Parathyroid adenoma (tissue), 2 donors: ENCODE measurements around the gene DNAH3.

Experiments
- H2AFZ ChIP-seq: fragments of 300-600 bp; sonication (generic); one replicate; pipeline ENCODE4 v1.7.0; 2017; ENCODE audit warnings: antibody characterized with exemption, mild to moderate bottlenecking
- H3K27ac ChIP-seq: fragments of 300-600 bp; sonication (generic); one replicate; pipeline ENCODE4 v1.7.0; 2017
- H3K27me3 ChIP-seq: fragments of 300-600 bp; sonication (generic); one replicate; pipeline ENCODE4 v1.7.0; 2017; ENCODE audit warnings: low read length; ENCODE audit not compliant: control insufficient read depth, insufficient read depth
- H3K36me3 ChIP-seq: fragments of 300-600 bp; sonication (generic); one replicate; pipeline ENCODE4 v1.7.0; 2017; ENCODE audit warnings: low read length; ENCODE audit not compliant: control insufficient read depth, insufficient read depth
- H3K4me1 ChIP-seq: fragments of 300-600 bp; sonication (generic); one replicate; pipeline ENCODE4 v1.7.0; 2017; ENCODE audit warnings: control low read depth
- H3K4me2 ChIP-seq: fragments of 300-600 bp; sonication (generic); one replicate; pipeline ENCODE4 v1.7.0; 2017; ENCODE audit warnings: low read length
- H3K4me3 ChIP-seq: fragments of 300-600 bp; sonication (generic); one replicate; pipeline ENCODE4 v1.7.0; 2017; ENCODE audit warnings: low read depth, low read length
- H3K79me2 ChIP-seq: fragments of 300-600 bp; sonication (generic); one replicate; pipeline ENCODE4 v1.7.0; 2017; ENCODE audit warnings: control low read depth
- H3K9ac ChIP-seq: fragments of 300-600 bp; sonication (generic); one replicate; pipeline ENCODE4 v1.7.0; 2017; ENCODE audit warnings: mild to moderate bottlenecking
- H3K9me3 ChIP-seq: fragments of 300-600 bp; sonication (generic); one replicate; pipeline ENCODE4 v1.7.0; 2017; ENCODE audit warnings: low read length; ENCODE audit not compliant: control insufficient read depth
- CTCF ChIP-seq: fragments of 300-600 bp; sonication (generic); IDR thresholded peaks from one replicate; pipeline ENCODE4 v1.7.0; 2017; ENCODE audit warnings: antibody characterized with exemption, mild to moderate bottlenecking
- donor health status: primary hyperparathyroidism.

DNAH3 gene

GRCh38 chr16:20902426-20902825 is 248.2 kb downstream of the DNAH3 start:
- H3K4me1 ChIP-seq = peaks cover 35% of the 10 kb centered on the region
- TF ChIP-seq CTCF = no peak
- peak overlapping the region; percentile 96 for H3K27ac ChIP-seq

GRCh38 chr16:20901436-20902112 is 249.1 kb downstream of the DNAH3 start:
- H3K4me1 ChIP-seq = peaks cover 41% of the 10 kb centered on the region

More at GRCh38 chr16:20902426-20902825, 248.2 kb downstream of the DNAH3 start:
- Histone ChIP-seq H3K4me2 (no peak overlapping the region), H3K4me3 (peak overlapping the region; percentile 96), H3K36me3 (no peaks in the 10 kb centered on the region), H3K79me2 (peaks cover 11% of the 10 kb centered on the region), H3K9me3 (no peaks in the 10 kb centered on the region), H3K9ac (no peak overlapping the region), H3K27me3 (no peaks in the 10 kb centered on the region), H2AFZ (no peak overlapping the region)

GRCh38 chr16:20901068-20901435 is 249.6 kb downstream of the DNAH3 start:
- H3K79me2 ChIP-seq = peaks cover 14% of the 10 kb centered on the region
- H2AFZ ChIP-seq = peak overlapping the region; percentile 81
- H3K9me3 ChIP-seq = no peaks in the 10 kb centered on the region
- H3K4me1 ChIP-seq = peaks cover 41% of the 10 kb centered on the region
- peak overlapping the region; percentile 96 for H3K4me3 ChIP-seq
- no peaks in the 10 kb centered on the region for H3K36me3 ChIP-seq
- peak overlapping the region; percentile 96 for H3K27ac ChIP-seq
- no peak for TF ChIP-seq CTCF
- peak overlapping the region; percentile 94 for H3K9ac ChIP-seq
- peak overlapping the region; percentile 90 for H3K4me2 ChIP-seq
- H3K27me3 ChIP-seq = no peaks in the 10 kb centered on the region

More at GRCh38 chr16:20901436-20902112, 249.1 kb downstream of the DNAH3 start:
- Histone ChIP-seq H3K4me2 (peak overlapping the region; percentile 90), H3K36me3 (no peaks in the 10 kb centered on the region), H3K79me2 (peaks cover 12% of the 10 kb centered on the region), H3K27me3 (no peaks in the 10 kb centered on the region), H3K9me3 (no peaks in the 10 kb centered on the region), H3K9ac (peak overlapping the region; percentile 94), H2AFZ (peak overlapping the region; percentile 81), H3K27ac (peak overlapping the region; percentile 96), H3K4me3 (peak overlapping the region; percentile 96)
- no peak for TF ChIP-seq CTCF

- peak within 1 kb of the TSS; percentile 90 for H3K4me2 ChIP-seq
- H3K9ac ChIP-seq = peak within 1 kb of the TSS; percentile 94
- H3K27ac ChIP-seq = peak within 1 kb of the TSS; percentile 96
- H3K27me3 ChIP-seq = no peaks in the 10 kb centered on the region
- peaks cover 12% of the 10 kb centered on the region for H3K79me2 ChIP-seq
- no peaks in the 10 kb centered on the region for H3K36me3 ChIP-seq
- peak within 1 kb of the TSS; percentile 81 for H2AFZ ChIP-seq
- H3K9me3 ChIP-seq = no peaks in the 10 kb centered on the region
- peaks cover 38% of the 10 kb centered on the region for H3K4me1 ChIP-seq
- H3K4me3 ChIP-seq = peak within 1 kb of the TSS; percentile 96
- TF ChIP-seq CTCF = no peak
Observed at GRCh38 chr16:20900299-20901067, 250.2 kb downstream of the DNAH3 start, which contains the start of the genes DCUN1D3 and LYRM1. DCUN1D3 (minus strand) TSS chr16:20900358; CDS start chr16:20862538, 37,820 bp downstream. LYRM1 (plus strand) TSS chr16:20900771; CDS start chr16:20915556, 14,785 bp downstream.
